Left renal cortex interstitium (tissue), 4 donors: ENCODE data around the gene PIWIL4. TPM values are rescaled to one million over a fixed set of nuclear protein-coding genes. Genes with fewer than 3 reads are reported as not detected.

Experiments
- DNase-seq, 4 donors: peaks; one replicate each; pipeline ENCODE4 v3.0.0-alpha.2; 2013; ENCODE audit warnings: low read depth in 4 of 4, low spot score in 2 of 4, missing footprints in 1 of 4
- polyA plus RNA-seq, 4 donors: library from polyadenylated mRNA; unstranded; fragments of 120-200 nt; gene quantifications; one replicate each; pipeline ENCODE4 v1.2.1, GENCODE V29; 2013; ENCODE audit not compliant: insufficient read length in 4 of 4

The PIWIL4 gene
- polyA plus RNA-seq, 4 donors: 2.5 to 5.4 (median 4.5) TPM

- DNase-seq: no peak
Measured at GRCh38 chr11:94657629-94658028, 90.5 kb downstream of the PIWIL4 start.

GRCh38 chr11:94658386-94658785 is 91.2 kb downstream of the PIWIL4 start:
- DNase-seq: no peak

GRCh38 chr11:94658888-94659287 is 91.7 kb downstream of the PIWIL4 start:
- no peak for DNase-seq

GRCh38 chr11:94661444-94661843 is 94.3 kb downstream of the PIWIL4 start:
- no peak for DNase-seq

- no peak for DNase-seq
Measured at GRCh38 chr11:94662065-94662779, 95.1 kb downstream of the PIWIL4 start.

GRCh38 chr11:94662846-94663390 is 95.8 kb downstream of the PIWIL4 start:
- no peak for DNase-seq

GRCh38 chr11:94664346-94664745 is 97.2 kb downstream of the PIWIL4 start:
- no peak for DNase-seq

GRCh38 chr11:94665116-94665659 is 98.0 kb downstream of the PIWIL4 start:
- DNase-seq: no peak

GRCh38 chr11:94666792-94667721 is 99.9 kb downstream of the PIWIL4 start:
- no peak for DNase-seq

- no peak for DNase-seq
Measured at GRCh38 chr11:94668212-94668793, 101.1 kb downstream of the PIWIL4 start.

GRCh38 chr11:94669023-94669422 is 101.9 kb downstream of the PIWIL4 start:
- DNase-seq: no peak

Other genes with a start within 250 kb of the PIWIL4 start
- under 1 TPM; 0.54 to 0.92 (median 0.60) TPM for gene GPR83, start 165.9 kb upstream of the PIWIL4 start, polyA plus RNA-seq
- 10 to 100 TPM; 21.9 to 33.6 (median 27.8) TPM for gene MRE11, start 73.5 kb upstream of the PIWIL4 start, polyA plus RNA-seq
- 10 to 100 TPM; 23.9 to 31.9 (median 26.0) TPM for gene ANKRD49, start 73.4 kb upstream of the PIWIL4 start, polyA plus RNA-seq
- gene C11orf97, start 54.9 kb upstream of the PIWIL4 start, polyA plus RNA-seq: under 1 TPM in 1 of 4 donors, not detected in 3; 0.30 TPM
- 1 to 10 TPM; 5.5 to 6.0 (median 5.8) TPM for gene FUT4, start 23.4 kb upstream of the PIWIL4 start, polyA plus RNA-seq
- 10 to 100 TPM; 42.1 to 46.9 (median 45.6) TPM for gene AMOTL1, start 201.0 kb downstream of the PIWIL4 start, polyA plus RNA-seq